Measurements from ENCODE around the gene RADIL. TPM values are rescaled to one million over a fixed set of nuclear protein-coding genes. Genes with fewer than 3 reads are reported as not detected.

Gene RADIL
- polyA plus RNA-seq, 6 donors from 2014 or later, result 0.04 TPM; not detected in 5

GRCh38 chr7:4783292-4783652 is 100.2 kb downstream of the RADIL start:
- ATAC-seq (ENCODE audit: low read depth in 2 of 2), result no peak
- no peak overlapping the region for H3K27ac Mint-ChIP-seq
- peaks cover 5 to 13% (median 7%) of the 10 kb centered on the region in 3 donors for H3K4me1 Mint-ChIP-seq
- H3K9me3 Mint-ChIP-seq, result no peaks in the 10 kb centered on the region
- peaks cover 0 to 6% of the 10 kb centered on the region in 2 donors for H3K36me3 Mint-ChIP-seq
- no peak for DNase-seq
- no peak overlapping the region for H3K4me3 Mint-ChIP-seq
- no peaks in the 10 kb centered on the region for H3K27me3 Mint-ChIP-seq

- peaks cover 6 to 16% (median 14%) of the 10 kb centered on the region in 3 donors for H3K4me1 Mint-ChIP-seq
- H3K36me3 Mint-ChIP-seq, result peaks cover 0 to 6% of the 10 kb centered on the region in 2 donors
- no peaks in the 10 kb centered on the region for H3K27me3 Mint-ChIP-seq
- no peak for ATAC-seq (ENCODE audit: low read depth in 2 of 2)
- no peaks in the 10 kb centered on the region for H3K9me3 Mint-ChIP-seq
- H3K4me3 Mint-ChIP-seq, result no peak overlapping the region
- DNase-seq, result no peak
- no peak overlapping the region for H3K27ac Mint-ChIP-seq
Measured at GRCh38 chr7:4782333-4783291, 100.9 kb downstream of the RADIL start.

- ATAC-seq (ENCODE audit: low read depth in 2 of 2) (no peak), DNase-seq (no peak)
- no peaks in the 10 kb centered on the region for H3K9me3 Mint-ChIP-seq
- no peaks in the 10 kb centered on the region for H3K27me3 Mint-ChIP-seq
- H3K36me3 Mint-ChIP-seq, result peaks cover 0 to 6% of the 10 kb centered on the region in 2 donors
- H3K4me3 Mint-ChIP-seq, result no peak overlapping the region
- peaks cover 11 to 23% (median 22%) of the 10 kb centered on the region in 3 donors for H3K4me1 Mint-ChIP-seq
- H3K27ac Mint-ChIP-seq, result no peak overlapping the region
Measured at GRCh38 chr7:4781366-4782069, 102.0 kb downstream of the RADIL start.

GRCh38 chr7:4779118-4779517 is 104.4 kb downstream of the RADIL start:
- Mint-ChIP-seq H3K27ac (no peak overlapping the region), H3K36me3 (peaks cover 0 to 11% of the 10 kb centered on the region in 2 donors), H3K9me3 (no peaks in the 10 kb centered on the region), H3K4me3 (no peak overlapping the region), H3K27me3 (no peaks in the 10 kb centered on the region), H3K4me1 (peaks cover 26 to 46% (median 44%) of the 10 kb centered on the region in 3 donors)
- ATAC-seq (ENCODE audit: low read depth in 2 of 2) (no peak), DNase-seq (no peak)

- peak; percentile 8 to 9 for ATAC-seq (ENCODE audit: low read depth in 2 of 2)
- peaks cover 0 to 5% of the 10 kb centered on the region in 2 donors for H3K36me3 Mint-ChIP-seq
- peaks cover 31 to 47% (median 41%) of the 10 kb centered on the region in 3 donors for H3K4me1 Mint-ChIP-seq
- H3K27ac Mint-ChIP-seq, result peak overlapping the region; percentile 98 to 100 (median 100)
- peak overlapping the region; percentile 96 to 99 (median 98) for H3K4me3 Mint-ChIP-seq
- H3K9me3 Mint-ChIP-seq, result no peaks in the 10 kb centered on the region
- no peaks in the 10 kb centered on the region for H3K27me3 Mint-ChIP-seq
- no peak for DNase-seq
Measured at GRCh38 chr7:4775848-4776623, 107.5 kb downstream of the RADIL start.

- Mint-ChIP-seq H3K9me3 (no peaks in the 10 kb centered on the region), H3K4me3 (peak within 1 kb of the TSS; percentile 96 to 99 (median 98)), H3K36me3 (peaks cover 0 to 5% of the 10 kb centered on the region in 2 donors), H3K4me1 (peaks cover 31 to 45% (median 45%) of the 10 kb centered on the region in 3 donors), H3K27me3 (no peaks in the 10 kb centered on the region), H3K27ac (peak within 1 kb of the TSS; percentile 98 to 100 (median 100))
- DNase-seq (peak; percentile 95), ATAC-seq (ENCODE audit: low read depth in 2 of 2) (peak; percentile 87 to 88)
Measured at GRCh38 chr7:4775250-4775847, 108.2 kb downstream of the RADIL start, which contains the start of gene AP5Z1. Gene AP5Z1, plus strand, starts transcription at chr7:4775623. Its CDS starts 93 bp downstream, at chr7:4775716.

- H3K36me3 Mint-ChIP-seq, result peaks cover 0 to 5% of the 10 kb centered on the region in 2 donors
- peak overlapping the region; percentile 98 to 100 (median 100) for H3K27ac Mint-ChIP-seq
- peaks cover 32 to 46% (median 42%) of the 10 kb centered on the region in 3 donors for H3K4me1 Mint-ChIP-seq
- peak; percentile 25 to 30 for ATAC-seq (ENCODE audit: low read depth in 2 of 2)
- H3K27me3 Mint-ChIP-seq, result no peaks in the 10 kb centered on the region
- H3K9me3 Mint-ChIP-seq, result no peaks in the 10 kb centered on the region
- DNase-seq, result no peak
- peak overlapping the region; percentile 96 to 99 (median 98) for H3K4me3 Mint-ChIP-seq
Measured at GRCh38 chr7:4774658-4775249, 108.8 kb downstream of the RADIL start.

GRCh38 chr7:4774007-4774406 is 109.5 kb downstream of the RADIL start:
- Mint-ChIP-seq H3K36me3 (peaks cover 0 to 5% of the 10 kb centered on the region in 2 donors), H3K4me1 (peaks cover 35 to 46% (median 42%) of the 10 kb centered on the region in 3 donors), H3K27ac (peak overlapping the region; percentile 98 to 100 (median 100)), H3K4me3 (peak overlapping the region; percentile 96 to 99 (median 98)), H3K27me3 (no peaks in the 10 kb centered on the region), H3K9me3 (no peaks in the 10 kb centered on the region)
- no peak for DNase-seq
- ATAC-seq (ENCODE audit: low read depth in 2 of 2), result no peak

- Mint-ChIP-seq H3K4me3 (peak overlapping the region in 1 of 8 donors; percentile 27), H3K27me3 (no peaks in the 10 kb centered on the region), H3K27ac (no peak overlapping the region)
Measured at GRCh38 chr7:4772306-4772705, 111.2 kb downstream of the RADIL start.

GRCh38 chr7:4771737-4772136 is 111.8 kb downstream of the RADIL start:
- Mint-ChIP-seq H3K27ac (no peak overlapping the region), H3K4me3 (no peak overlapping the region), H3K4me1 (peaks cover 24 to 30% (median 27%) of the 10 kb centered on the region in 3 donors), H3K36me3 (peaks cover 0 to 5% of the 10 kb centered on the region in 2 donors), H3K27me3 (no peaks in the 10 kb centered on the region), H3K9me3 (no peaks in the 10 kb centered on the region)
- DNase-seq (no peak), ATAC-seq (ENCODE audit: low read depth in 2 of 2) (no peak)

More at GRCh38 chr7:4772306-4772705, 111.2 kb downstream of the RADIL start:
- ATAC-seq (ENCODE audit: low read depth in 2 of 2) (no peak), DNase-seq (no peak)
- H3K4me1 Mint-ChIP-seq, result peaks cover 29 to 34% (median 30%) of the 10 kb centered on the region in 3 donors
- no peaks in the 10 kb centered on the region for H3K9me3 Mint-ChIP-seq
- peaks cover 0 to 5% of the 10 kb centered on the region in 2 donors for H3K36me3 Mint-ChIP-seq

- no peaks in the 10 kb centered on the region for H3K27me3 Mint-ChIP-seq
- peaks cover 0 to 5% of the 10 kb centered on the region in 2 donors for H3K36me3 Mint-ChIP-seq
- no peak overlapping the region for H3K4me3 Mint-ChIP-seq
- no peaks in the 10 kb centered on the region for H3K9me3 Mint-ChIP-seq
- H3K27ac Mint-ChIP-seq, result peak overlapping the region in 1 of 6 donors; percentile 52
- DNase-seq (no peak), ATAC-seq (ENCODE audit: low read depth in 2 of 2) (no peak)
- peaks cover 19 to 23% (median 21%) of the 10 kb centered on the region in 3 donors for H3K4me1 Mint-ChIP-seq
Measured at GRCh38 chr7:4770886-4771285, 112.6 kb downstream of the RADIL start.

GRCh38 chr7:4769761-4770160 is 113.8 kb downstream of the RADIL start:
- Mint-ChIP-seq H3K4me1 (peaks cover 9 to 15% (median 12%) of the 10 kb centered on the region in 3 donors), H3K27ac (peak overlapping the region in 3 of 6 donors; percentile 82 to 86 (median 84)), H3K9me3 (no peaks in the 10 kb centered on the region), H3K4me3 (no peak overlapping the region), H3K36me3 (no peaks in the 10 kb centered on the region), H3K27me3 (no peaks in the 10 kb centered on the region)
- DNase-seq (no peak), ATAC-seq (ENCODE audit: low read depth in 2 of 2) (no peak)
